Measurements from ENCODE around the gene CNDP1. TPM values are rescaled to one million over a fixed set of nuclear protein-coding genes. Genes with fewer than 3 reads are reported as not detected.

Gene CNDP1
- total RNA-seq, 1 donor from 2014 or later, result 0.48 TPM

GRCh38 chr18:74525741-74526140 is 8.6 kb upstream of the CNDP1 start:
- Mint-ChIP-seq H3K36me3 (peaks cover 25% of the 10 kb centered on the region), H3K4me3 (no peak overlapping the region), H3K9me3 (peaks cover 4% of the 10 kb centered on the region), H3K27ac (peak overlapping the region; percentile 15), H3K27me3 (no peaks in the 10 kb centered on the region), H3K4me1 (ENCODE audit: unreplicated experiment) (peaks cover 17% of the 10 kb centered on the region)
- TF ChIP-seq CTCF (conservative IDR thresholded peaks at IDR 0.05), result no peak
- DNase-seq (ENCODE audit: extremely low spot score, unreplicated experiment), result no peak

- Mint-ChIP-seq H3K36me3 (peaks cover 18% of the 10 kb centered on the region), H3K9me3 (peaks cover 4% of the 10 kb centered on the region), H3K4me3 (peak overlapping the region; percentile 3), H3K27me3 (no peaks in the 10 kb centered on the region), H3K4me1 (ENCODE audit: unreplicated experiment) (peaks cover 17% of the 10 kb centered on the region), H3K27ac (peak overlapping the region; percentile 58)
- no peak for TF ChIP-seq CTCF (conservative IDR thresholded peaks at IDR 0.05)
- DNase-seq (ENCODE audit: extremely low spot score, unreplicated experiment), result no peak
Measured at GRCh38 chr18:74526488-74526887, 7.8 kb upstream of the CNDP1 start.

- H3K4me3 Mint-ChIP-seq, result no peak overlapping the region
- TF ChIP-seq CTCF (conservative IDR thresholded peaks at IDR 0.05), result no peak
- DNase-seq (ENCODE audit: extremely low spot score, unreplicated experiment), result no peak
- H3K9me3 Mint-ChIP-seq, result peaks cover 4% of the 10 kb centered on the region
- H3K36me3 Mint-ChIP-seq, result peaks cover 3% of the 10 kb centered on the region
- no peak overlapping the region for H3K27ac Mint-ChIP-seq
- peaks cover 17% of the 10 kb centered on the region for H3K4me1 Mint-ChIP-seq (ENCODE audit: unreplicated experiment)
- no peaks in the 10 kb centered on the region for H3K27me3 Mint-ChIP-seq
Measured at GRCh38 chr18:74528478-74528877, 5.8 kb upstream of the CNDP1 start.

- H3K9me3 Mint-ChIP-seq, result peaks cover 4% of the 10 kb centered on the region
- no peak for DNase-seq (ENCODE audit: extremely low spot score, unreplicated experiment)
- H3K36me3 Mint-ChIP-seq, result peaks cover 3% of the 10 kb centered on the region
- TF ChIP-seq CTCF (conservative IDR thresholded peaks at IDR 0.05), result no peak
- H3K4me3 Mint-ChIP-seq, result no peak overlapping the region
- peaks cover 12% of the 10 kb centered on the region for H3K4me1 Mint-ChIP-seq (ENCODE audit: unreplicated experiment)
- H3K27me3 Mint-ChIP-seq, result no peaks in the 10 kb centered on the region
- H3K27ac Mint-ChIP-seq, result no peak overlapping the region
Measured at GRCh38 chr18:74528913-74529312, 5.4 kb upstream of the CNDP1 start.

GRCh38 chr18:74529378-74529777 is 4.9 kb upstream of the CNDP1 start:
- no peak for DNase-seq (ENCODE audit: extremely low spot score, unreplicated experiment)
- no peak for TF ChIP-seq CTCF (conservative IDR thresholded peaks at IDR 0.05)
- H3K4me3 Mint-ChIP-seq, result no peak overlapping the region
- H3K27me3 Mint-ChIP-seq, result no peaks in the 10 kb centered on the region
- H3K9me3 Mint-ChIP-seq, result peaks cover under 1% of the 10 kb centered on the region
- H3K36me3 Mint-ChIP-seq, result peaks cover under 1% of the 10 kb centered on the region
- H3K4me1 Mint-ChIP-seq (ENCODE audit: unreplicated experiment), result peaks cover 8% of the 10 kb centered on the region
- H3K27ac Mint-ChIP-seq, result no peak overlapping the region

Measured in type B pancreatic cell (in vitro differentiated cells).